AG04449 (cell line): Measurements from ENCODE around the gene SPTBN1.

Source experiments
- CTCF ChIA-PET: fragments of 350-600 bp; formaldehyde crosslinking; extraction: SDS; loops from one replicate; lab custom pipeline; 2021; ENCODE audit warnings: antibody characterized with exemption; lab: Yijun Ruan, JAX
- POLR2A ChIA-PET: fragments of 400-600, 350-600 bp; formaldehyde crosslinking; extraction: SDS; loops from one replicate; lab custom pipeline; 2020; ENCODE audit warnings: antibody characterized with exemption, inconsistent platforms; lab: Yijun Ruan, JAX
- DNase-seq: peaks from one replicate; pipeline ENCODE4 v3.0.0-alpha.2; 2010; ENCODE audit warnings: low read depth, low spot score
- H3K4me3 ChIP-seq: 2 replicates; pipeline ENCODE4 v1.5.1; 2011; ENCODE audit warnings: low read depth, mild to moderate bottlenecking, control low read depth, low read length
- CTCF ChIP-seq: IDR thresholded peaks from one replicate; pipeline ENCODE4 v1.5.1; 2011; ENCODE audit warnings: mild to moderate bottlenecking, moderate library complexity, low read length, control low read depth, inconsistent platforms; ENCODE audit not compliant: insufficient read depth; ENCODE audit errors: missing control alignments

Gene SPTBN1

GRCh38 chr2:54611830-54612545 is 155.9 kb downstream of the SPTBN1 start:
- no peak for DNase-seq
- no peak for TF ChIP-seq CTCF
- ChIA-PET CTCF (interaction anchor here (0.7 to 0.9 kb wide), 3 partner anchors 13 to 505 kb away, joined by 3 to 4 read pairs (median 3); no protein-coding TSS in a partner anchor), POLR2A (no interaction called here)
- H3K4me3 ChIP-seq, result no peak overlapping the region

GRCh38 chr2:54613386-54613785 is 157.3 kb downstream of the SPTBN1 start:
- CTCF ChIA-PET, result interaction anchor here (1.0 kb wide), 1 partner anchor 8 kb away, joined by 3 read pairs; no protein-coding TSS in a partner anchor
- no peak for TF ChIP-seq CTCF
- POLR2A ChIA-PET, result no interaction called here
- DNase-seq, result no peak
- no peak overlapping the region for H3K4me3 ChIP-seq

GRCh38 chr2:54613794-54614257 is 157.7 kb downstream of the SPTBN1 start:
- no peak for TF ChIP-seq CTCF
- H3K4me3 ChIP-seq, result no peak overlapping the region
- CTCF ChIA-PET, result interaction anchor here (1.0 kb wide), 1 partner anchor 9 kb away, joined by 3 read pairs; no protein-coding TSS in a partner anchor
- DNase-seq, result no peak
- POLR2A ChIA-PET, result no interaction called here

- TF ChIP-seq CTCF, result no peak
- DNase-seq, result no peak
- no peak overlapping the region for H3K4me3 ChIP-seq
- CTCF ChIA-PET, result interaction anchor here (0.9 to 3.2 kb wide), 2 partner anchors 92 to 518 kb away, joined by 3 to 11 read pairs; no protein-coding TSS in a partner anchor
- POLR2A ChIA-PET, result no interaction called here
Observed at GRCh38 chr2:54614819-54615218, 158.7 kb downstream of the SPTBN1 start.

GRCh38 chr2:54615832-54616534 is 159.9 kb downstream of the SPTBN1 start:
- CTCF ChIA-PET, result interaction anchor here (0.7 to 3.2 kb wide), 6 partner anchors 10 to 519 kb away, joined by 3 to 11 read pairs (median 4); no protein-coding TSS in a partner anchor
- no peak for DNase-seq
- TF ChIP-seq CTCF, result no peak
- no peak overlapping the region for H3K4me3 ChIP-seq
- POLR2A ChIA-PET, result no interaction called here

- POLR2A ChIA-PET, result no interaction called here
- no peak for TF ChIP-seq CTCF
- H3K4me3 ChIP-seq, result no peak overlapping the region
- CTCF ChIA-PET, result interaction anchor here (1.0 to 3.2 kb wide), 4 partner anchors 14 to 94 kb away, joined by 3 to 11 read pairs (median 3); no protein-coding TSS in a partner anchor
- DNase-seq, result no peak
Observed at GRCh38 chr2:54617409-54617808, 161.3 kb downstream of the SPTBN1 start.
